GM19467 (cell line): ENCODE results near the gene NAPB.
"Not testable (repeated sequence)": the region's sequence is repeated elsewhere in the genome, so short reads cannot be mapped to it uniquely, and the experiment has no call there.

Source experiments
- ATAC-seq: cut with Tn5 transposase; IDR thresholded peaks from one replicate; pipeline ENCODE4 v1.9.1; 2021; ENCODE audit warnings: mild to moderate bottlenecking, moderate library complexity; ENCODE audit not compliant: unreplicated experiment

NAPB gene

GRCh38 chr20:23420943-23421931 is at the start of gene NAPB:
TSS of gene NAPB (minus strand) at chr20:23421488. CDS start at chr20:23421402, 86 bp downstream.
- peak; percentile 97 for ATAC-seq

GRCh38 chr20:23466961-23467360 is 45.7 kb upstream of the NAPB start:
- ATAC-seq: not testable (repeated sequence)

DNA sequence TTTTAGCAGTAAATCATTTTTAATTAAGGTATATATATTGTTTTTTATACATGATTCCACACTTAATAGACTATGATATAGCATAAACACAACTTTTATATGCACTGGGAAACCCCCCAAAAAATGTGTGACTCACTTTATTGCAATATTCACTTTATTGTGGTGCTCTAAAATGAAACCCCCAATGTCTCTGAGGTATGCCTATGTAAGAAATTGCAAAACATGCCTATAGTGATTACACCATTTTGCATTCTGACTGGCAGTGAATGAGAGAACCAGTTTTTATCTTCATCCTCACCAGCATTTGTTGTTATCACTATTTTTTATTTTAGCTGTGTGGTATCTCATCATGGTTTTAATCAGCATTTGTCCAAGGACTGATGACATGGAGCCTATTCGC is 39.9 kb upstream of the NAPB start:
- ATAC-seq: no peak

- ATAC-seq: no peak
These were observed 38.3 kb upstream of the NAPB start for GRCh38 chr20:23459461-23460150.

GRCh38 chr20:23456873-23457272 is 35.6 kb upstream of the NAPB start:
- ATAC-seq: no peak

- ATAC-seq: no peak
These were observed 35.1 kb upstream of the NAPB start for GRCh38 chr20:23456409-23456808.

GRCh38 chr20:23455639-23456038 is 34.4 kb upstream of the NAPB start:
- no peak for ATAC-seq

DNA sequence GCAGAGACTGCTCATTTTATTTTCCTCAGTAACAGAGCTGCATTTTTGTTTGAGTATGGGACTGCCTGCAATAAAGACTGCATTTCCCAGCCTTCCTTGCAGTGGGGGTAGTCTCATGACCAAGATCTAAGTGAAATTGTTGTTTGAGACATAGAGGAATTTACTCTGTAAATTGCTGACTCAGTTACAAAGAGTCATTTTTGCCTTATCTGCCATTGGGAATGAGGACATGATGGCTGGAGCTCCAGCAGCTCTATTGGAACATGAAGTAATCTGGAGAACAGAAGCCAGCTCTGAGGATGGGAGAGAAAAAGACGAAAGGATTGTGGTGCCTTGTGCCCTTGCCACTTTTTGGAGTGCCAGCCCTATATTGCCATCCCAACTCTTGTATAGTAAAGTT is 33.5 kb upstream of the NAPB start:
- no peak for ATAC-seq

DNA sequence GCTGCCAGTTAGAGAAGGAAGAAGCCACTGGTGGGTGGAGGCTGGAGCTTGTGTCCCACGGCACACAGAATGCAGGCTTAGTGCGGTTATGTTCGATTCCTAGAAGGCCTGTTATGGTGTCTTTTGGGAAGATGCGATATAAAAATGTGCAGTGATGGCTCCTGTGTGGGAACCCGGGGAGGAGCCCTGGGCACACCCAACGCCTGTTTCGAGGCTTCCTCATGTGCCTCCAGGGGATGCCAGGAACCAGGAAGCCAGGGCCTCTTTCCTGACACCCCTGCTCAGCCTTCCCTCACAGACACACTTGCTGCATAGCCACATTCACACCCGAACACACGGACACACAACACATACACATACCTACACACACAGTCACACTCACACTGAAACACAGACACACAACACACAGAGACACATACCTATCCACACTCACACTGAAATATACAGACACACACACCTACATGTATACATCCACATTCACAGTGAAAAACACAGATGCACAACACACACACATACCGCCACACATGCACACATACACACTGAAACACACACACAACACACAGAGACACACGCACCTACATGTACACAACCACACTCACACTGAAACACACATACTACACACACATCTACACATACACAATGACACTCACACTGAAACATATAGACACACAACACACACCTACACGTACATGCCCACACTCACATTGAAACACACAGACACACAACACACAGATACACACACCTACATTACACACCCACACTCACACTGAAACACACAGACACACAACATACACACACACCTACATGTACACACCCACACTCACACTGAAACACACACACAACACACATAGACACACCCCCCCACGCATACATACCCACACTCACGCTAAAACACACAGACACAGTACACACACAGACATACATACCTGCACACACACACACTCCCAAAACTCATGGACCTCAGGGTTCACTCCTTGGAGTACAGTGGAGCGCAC is 32.6 kb upstream of the NAPB start:
- ATAC-seq: no peak

DNA sequence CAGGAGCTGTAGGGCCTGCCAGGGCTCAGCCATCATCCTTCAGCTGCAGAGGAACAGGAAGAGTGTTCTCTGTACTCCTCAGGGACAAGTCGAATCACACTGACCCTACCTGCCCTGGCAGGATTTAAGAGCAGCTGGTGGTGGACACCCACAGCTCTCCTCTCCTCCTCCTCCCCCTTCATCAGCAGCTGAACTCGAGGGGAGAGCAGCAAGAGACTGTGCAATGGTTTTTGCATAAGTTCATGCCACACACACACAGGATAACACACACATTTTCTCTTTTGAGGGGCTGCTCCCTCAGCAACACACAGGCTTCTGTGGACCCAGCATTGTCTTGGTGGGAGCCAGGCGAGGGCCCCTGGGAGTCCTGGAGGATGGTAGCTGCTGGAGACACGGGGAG is 31.5 kb upstream of the NAPB start, which contains the start of gene CST11:
Gene CST11 (minus strand): TSS at position 101 of the 400 bp plus-strand sequence. CDS start 65 bp downstream, at position 36.
- no peak for ATAC-seq

GRCh38 chr20:23451956-23452487 is 30.7 kb upstream of the NAPB start:
- no peak for ATAC-seq

GRCh38 chr20:23450877-23451276 is 29.6 kb upstream of the NAPB start:
- ATAC-seq: no peak

- ATAC-seq: no peak
These were observed 28.1 kb upstream of the NAPB start for GRCh38 chr20:23449421-23449820.

DNA sequence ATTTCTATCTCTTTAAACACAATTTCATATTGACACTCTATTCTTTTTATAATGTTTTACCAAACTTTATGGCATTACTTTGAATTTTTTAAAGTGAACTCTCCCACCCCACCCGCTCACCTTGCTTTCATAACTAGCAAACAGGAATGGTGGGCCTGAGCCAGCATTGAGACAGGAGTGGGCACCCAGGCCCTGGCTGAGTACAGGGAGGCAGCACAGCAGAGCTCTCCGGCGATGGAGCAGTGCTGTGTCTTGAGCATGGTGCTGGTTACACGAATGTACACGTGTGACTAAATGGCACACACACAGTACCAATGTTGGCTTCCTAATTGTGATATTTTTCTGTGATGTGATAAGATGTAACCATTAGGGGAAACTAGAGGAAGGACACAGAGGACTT is 26.9 kb upstream of the NAPB start:
- ATAC-seq: no peak

DNA sequence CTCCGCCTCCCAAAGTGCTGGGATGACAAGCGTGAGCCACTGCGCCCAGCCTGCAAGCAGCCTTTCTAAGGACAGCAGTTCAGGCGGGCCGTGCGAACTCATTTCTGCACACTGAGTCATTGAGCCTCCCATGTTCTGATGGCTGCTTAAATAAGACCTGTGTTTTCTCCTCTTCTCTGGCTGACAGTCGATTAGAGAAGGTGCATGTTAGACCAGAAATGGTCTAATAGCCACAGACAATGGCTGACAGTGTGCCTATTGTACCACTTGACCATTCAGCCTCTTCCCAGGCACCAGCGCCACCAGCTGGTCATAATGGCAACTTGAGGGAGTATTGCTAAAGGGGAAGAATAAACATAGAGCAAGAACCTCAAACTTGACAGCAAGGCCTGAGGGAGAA is 25.2 kb upstream of the NAPB start:
- no peak for ATAC-seq

- ATAC-seq: no peak
These were observed 24.4 kb upstream of the NAPB start for GRCh38 chr20:23445596-23446217.

- ATAC-seq: no peak
These were observed 23.6 kb upstream of the NAPB start for GRCh38 chr20:23444859-23445258.

GRCh38 chr20:23442436-23442835 is 21.1 kb upstream of the NAPB start:
- no peak for ATAC-seq

DNA sequence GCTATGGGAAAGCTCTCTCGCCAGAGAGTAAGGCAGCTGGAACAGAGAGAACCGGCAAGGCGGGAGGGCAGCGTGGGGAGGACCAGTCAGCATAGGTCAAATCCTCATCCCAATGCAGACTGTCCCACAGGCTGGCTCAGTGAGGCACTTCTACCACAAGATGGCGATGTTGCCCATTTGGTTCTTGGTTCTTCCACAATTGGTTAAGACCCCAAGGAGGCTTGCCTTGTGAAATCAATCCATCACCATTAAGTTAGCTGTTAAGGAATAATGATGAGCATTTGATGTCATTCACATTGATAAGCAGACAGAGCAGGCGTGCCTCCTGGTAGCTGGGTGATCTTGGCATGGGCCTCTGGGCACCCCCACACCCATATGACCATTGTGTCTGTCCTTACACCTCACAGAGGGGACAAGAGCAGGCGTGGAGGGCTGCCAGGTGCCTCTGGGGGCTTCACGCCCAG is 20.6 kb upstream of the NAPB start:
- peak; percentile 66 for ATAC-seq

- no peak for ATAC-seq
These were observed 18.7 kb upstream of the NAPB start for GRCh38 chr20:23440004-23440403.
